MM.1S (cell line): ENCODE measurements around the gene TSPAN15.

Source experiments
- DNase-seq: peaks from one replicate; pipeline ENCODE4 v3.0.0-alpha.2; 2015
- H2AFZ ChIP-seq: fragments of 300-600 bp; sonication (generic); 2 replicates; pipeline ENCODE4 v1.6.0; 2016; ENCODE audit warnings: antibody characterized with exemption, low read length
- H3F3A ChIP-seq: fragments of 300-600 bp; sonication (generic); 2 replicates; pipeline ENCODE4 v1.6.1; 2016; ENCODE audit warnings: mild to moderate bottlenecking, antibody characterized with exemption, low read length, moderate library complexity, mixed read lengths; ENCODE audit not compliant: insufficient read depth
- H3K27ac ChIP-seq: fragments of 300-600 bp; sonication (generic); 2 replicates; pipeline ENCODE4 v1.5.1; 2016; ENCODE audit warnings: mild to moderate bottlenecking, low read length
- H3K27me3 ChIP-seq: fragments of 300-600 bp; sonication (generic); replicated peaks from 2 replicates; pipeline ENCODE4 v1.6.0; 2016; ENCODE audit warnings: low read length; ENCODE audit not compliant: insufficient read depth
- H3K36me3 ChIP-seq: fragments of 300-600 bp; sonication (generic); replicated peaks from 2 replicates; pipeline ENCODE4 v1.6.1; 2016; ENCODE audit warnings: mild to moderate bottlenecking, low read length, mixed read lengths; ENCODE audit not compliant: insufficient read depth
- H3K4me1 ChIP-seq: fragments of 300-600 bp; sonication (generic); 2 replicates; pipeline ENCODE4 v1.6.1; 2016; ENCODE audit warnings: low read length, mixed read lengths
- H3K4me2 ChIP-seq: fragments of 300-600 bp; sonication (generic); 2 replicates; pipeline ENCODE4 v1.6.0; 2016; ENCODE audit warnings: low read depth, low read length
- H3K4me3 ChIP-seq: fragments of 300-600 bp; sonication (generic); 2 replicates; pipeline ENCODE4 v1.5.1; 2016; ENCODE audit warnings: low read length, mixed read lengths
- H3K79me2 ChIP-seq: fragments of 300-600 bp; sonication (generic); 2 replicates; pipeline ENCODE4 v1.6.1; 2016; ENCODE audit warnings: mixed run types, low read length, mixed read lengths
- H3K9ac ChIP-seq: fragments of 300-600 bp; sonication (generic); 2 replicates; pipeline ENCODE4 v1.6.1; 2016; ENCODE audit warnings: low read length, mixed read lengths
- H3K9me2 ChIP-seq: fragments of 300-600 bp; sonication (generic); replicated peaks from 2 replicates; pipeline ENCODE4 v1.6.1; 2016; ENCODE audit warnings: mild to moderate bottlenecking, low read length, mixed read lengths; ENCODE audit not compliant: insufficient read depth
- H3K9me3 ChIP-seq: fragments of 300-600 bp; sonication (generic); replicated peaks from 2 replicates; pipeline ENCODE4 v1.6.1; 2016; ENCODE audit warnings: mild to moderate bottlenecking, low read length, mixed read lengths; ENCODE audit not compliant: insufficient read depth
- H4K20me1 ChIP-seq: fragments of 300-600 bp; sonication (generic); 2 replicates; pipeline ENCODE4 v1.6.1; 2016; ENCODE audit warnings: mild to moderate bottlenecking, low read length, moderate library complexity, mixed read lengths; ENCODE audit not compliant: insufficient read depth
- CTCF ChIP-seq: fragments of 300-600 bp; sonication (generic); IDR thresholded peaks from 2 replicates; pipeline ENCODE4 v1.5.1; 2016; ENCODE audit warnings: antibody characterized with exemption, low read length, mixed read lengths
- EZH2 ChIP-seq: fragments of 300-600 bp; sonication (generic); optimal IDR thresholded peaks from 2 replicates; pipeline ENCODE3; 2017; ENCODE audit warnings: low read depth, mild to moderate bottlenecking, antibody characterized with exemption, low read length, mixed read lengths
- EZH2phosphoT487 ChIP-seq: fragments of 300-600 bp; sonication (generic); IDR thresholded peaks from 2 replicates; pipeline ENCODE4 v1.6.1; 2018; ENCODE audit warnings: antibody characterized with exemption, low read length

Gene TSPAN15

GRCh38 chr10:69408318-69409175 lies 42.7 kb upstream of the TSPAN15 start:
- H3K79me2 ChIP-seq: no peaks in the 10 kb centered on the region
- H3K9me2 ChIP-seq: no peaks in the 10 kb centered on the region
- H4K20me1 ChIP-seq: no peaks in the 10 kb centered on the region
- peak overlapping the region; percentile 49; the same call in 1 of the 2 replicates for H3K27ac ChIP-seq
- peaks cover 4% of the 10 kb centered on the region for H3F3A ChIP-seq
- peak; percentile 96 for DNase-seq
- H2AFZ ChIP-seq: peak overlapping the region; percentile 85
- H3K4me1 ChIP-seq: peaks cover 10% of the 10 kb centered on the region
- TF ChIP-seq CTCF (peak; percentile 48), EZH2 (no peak)
- no peaks in the 10 kb centered on the region for H3K9me3 ChIP-seq
- peak overlapping the region; percentile 43; the same call in 1 of the 2 replicates for H3K4me3 ChIP-seq
- H3K27me3 ChIP-seq: no peaks in the 10 kb centered on the region; the same call in 1 of the 2 replicates
- peak overlapping the region; percentile 79 for H3K4me2 ChIP-seq
- no peaks in the 10 kb centered on the region for H3K36me3 ChIP-seq
- peak overlapping the region; percentile 60 for H3K9ac ChIP-seq

- H3K4me1 ChIP-seq: peaks cover 10% of the 10 kb centered on the region
- TF ChIP-seq EZH2 (no peak), CTCF (no peak), EZH2phosphoT487 (no peak)
- H3K79me2 ChIP-seq: no peaks in the 10 kb centered on the region
- no peaks in the 10 kb centered on the region for H3K9me3 ChIP-seq
- DNase-seq: no peak
- peaks cover 4% of the 10 kb centered on the region for H3F3A ChIP-seq
- H4K20me1 ChIP-seq: no peaks in the 10 kb centered on the region
- H3K9ac ChIP-seq: peak overlapping the region; percentile 50
- H2AFZ ChIP-seq: peak overlapping the region; percentile 85
- H3K4me2 ChIP-seq: peak overlapping the region; percentile 79
- H3K36me3 ChIP-seq: no peaks in the 10 kb centered on the region
- peak overlapping the region; percentile 39; the same call in 1 of the 2 replicates for H3K27ac ChIP-seq
- H3K9me2 ChIP-seq: no peaks in the 10 kb centered on the region
- peak overlapping the region; percentile 43; the same call in 1 of the 2 replicates for H3K4me3 ChIP-seq
- H3K27me3 ChIP-seq: no peaks in the 10 kb centered on the region; the same call in 1 of the 2 replicates
Observed at GRCh38 chr10:69409176-69409495, 42.1 kb upstream of the TSPAN15 start.

DNA sequence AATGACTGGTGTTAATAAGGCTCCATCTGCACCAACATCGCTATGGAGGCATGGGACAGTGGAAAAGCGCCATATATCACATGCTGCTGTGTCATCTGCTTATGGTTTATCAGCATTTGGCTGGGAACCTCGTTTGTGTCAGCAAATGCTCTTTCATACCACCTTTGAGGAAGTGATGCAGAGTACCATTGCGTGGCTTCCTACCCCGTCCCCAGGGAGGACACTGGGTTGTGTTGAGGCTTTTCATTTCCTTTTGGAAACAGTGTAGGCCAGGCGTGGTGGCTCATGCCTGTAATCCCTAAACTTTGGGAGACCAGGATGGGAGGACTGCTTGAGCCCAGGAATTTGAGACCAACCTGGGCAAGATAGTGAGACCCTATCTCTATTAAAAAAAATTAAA lies 41.3 kb upstream of the TSPAN15 start:
- Histone ChIP-seq H3K36me3 (no peaks in the 10 kb centered on the region), H3K9ac (no peak overlapping the region), H3K27ac (no peak overlapping the region), H3K27me3 (no peaks in the 10 kb centered on the region; the same call in 1 of the 2 replicates), H3F3A (peaks cover 4% of the 10 kb centered on the region), H4K20me1 (no peaks in the 10 kb centered on the region), H3K4me3 (no peak overlapping the region), H3K9me2 (no peaks in the 10 kb centered on the region), H3K9me3 (no peaks in the 10 kb centered on the region), H2AFZ (no peak overlapping the region), H3K4me1 (peaks cover 10% of the 10 kb centered on the region), H3K4me2 (no peak overlapping the region), H3K79me2 (no peaks in the 10 kb centered on the region)
- DNase-seq: no peak
- TF ChIP-seq EZH2: no peak

DNA sequence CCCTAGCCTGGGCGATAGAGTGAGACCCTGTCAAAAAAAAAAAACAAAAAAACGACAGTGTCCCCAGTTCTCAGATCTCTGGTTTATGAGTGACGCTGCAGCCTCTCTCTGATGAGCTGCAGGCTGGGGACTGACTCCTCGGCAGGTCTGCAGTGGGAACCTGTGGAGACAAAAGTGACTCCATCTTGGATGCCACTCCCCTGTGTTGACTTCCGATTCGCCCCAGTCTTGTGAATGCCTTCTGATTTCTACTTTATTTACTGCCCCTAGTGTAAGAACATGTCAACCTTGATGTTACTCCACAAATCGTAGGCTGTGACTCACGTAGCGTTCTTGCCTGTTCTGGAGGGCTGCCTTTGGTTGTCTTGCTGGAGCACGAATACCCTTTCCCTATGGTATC lies 40.8 kb upstream of the TSPAN15 start:
- H4K20me1 ChIP-seq: no peaks in the 10 kb centered on the region
- no peak overlapping the region for H3K27ac ChIP-seq
- H2AFZ ChIP-seq: no peak overlapping the region
- H3K9ac ChIP-seq: no peak overlapping the region
- no peak overlapping the region for H3K4me2 ChIP-seq
- H3K4me1 ChIP-seq: peaks cover 10% of the 10 kb centered on the region
- H3K9me2 ChIP-seq: no peaks in the 10 kb centered on the region
- no peaks in the 10 kb centered on the region for H3K9me3 ChIP-seq
- H3K27me3 ChIP-seq: peaks cover 4% of the 10 kb centered on the region; the same call in 1 of the 2 replicates
- no peaks in the 10 kb centered on the region for H3K79me2 ChIP-seq
- H3F3A ChIP-seq: peaks cover 4% of the 10 kb centered on the region
- H3K36me3 ChIP-seq: no peaks in the 10 kb centered on the region
- no peak for TF ChIP-seq EZH2phosphoT487
- H3K4me3 ChIP-seq: no peak overlapping the region
- DNase-seq: no peak
